Left ventricle myocardium inferior (tissue), 1 donor: ENCODE data around the gene GPR83. TPM values are rescaled to one million over a fixed set of nuclear protein-coding genes. Genes with fewer than 3 reads are reported as not detected.
A peak's percentile ranks its signal among the peaks of the same experiment; 100 is the strongest.

Source experiments
- DNase-seq: peaks from one replicate; pipeline ENCODE4 v3.0.0-alpha.2; 2020
- H3K27ac ChIP-seq: fragments of 200-600 bp; replicated peaks from 2 replicates; pipeline ENCODE4 v1.8.0; 2021
- H3K27me3 ChIP-seq: fragments of 200-600 bp; 2 replicates; pipeline ENCODE4 v1.8.0; 2021; ENCODE audit warnings: low read depth
- H3K36me3 ChIP-seq: fragments of 200-600 bp; 2 replicates; pipeline ENCODE4 v1.8.0; 2021
- H3K4me1 ChIP-seq: fragments of 200-600 bp; 2 replicates; pipeline ENCODE4 v1.8.0; 2021
- H3K4me3 ChIP-seq: fragments of 200-600 bp; 2 replicates; pipeline ENCODE4 v1.8.0; 2021; ENCODE audit warnings: mild to moderate bottlenecking, moderate library complexity
- H3K9me3 ChIP-seq: fragments of 200-600 bp; replicated peaks from 2 replicates; pipeline ENCODE4 v1.8.0; 2021
- intact Hi-C: fragments of 100-400 bp; cut with micrococcal nuclease; formaldehyde crosslinking; loops from one replicate; pipeline ENCODE4 v1.11.0; 2022
- long read RNA-seq: library from polyadenylated mRNA; unstranded; transcript quantifications from one replicate; pipeline ENCODE4 v2.0.0, GENCODE V29; 2021
- total RNA-seq: library from RNA; stranded (reverse); fragmentation: NEBNext Ultra II Directional; extraction: Animal tissue kit (Norgen Biotek cat#: 25700); gene quantifications from one replicate; pipeline ENCODE4 v1.2.1, GENCODE V29; 2021
- TF ChIP-seq, protein P1 (sequence below): fragments of 200-600 bp; IDR thresholded peaks from 2 replicates; pipeline ENCODE4 v1.8.0; 2021; ENCODE audit warnings: antibody characterized with exemption, mild to moderate bottlenecking, borderline replicate concordance
- donor health status: DM: no; HTN: yes; CAD: no; lungs with severe emphysema.

Gene GPR83
- 0.25 TPM for total RNA-seq
- long read RNA-seq, result 0 reads

DNA sequence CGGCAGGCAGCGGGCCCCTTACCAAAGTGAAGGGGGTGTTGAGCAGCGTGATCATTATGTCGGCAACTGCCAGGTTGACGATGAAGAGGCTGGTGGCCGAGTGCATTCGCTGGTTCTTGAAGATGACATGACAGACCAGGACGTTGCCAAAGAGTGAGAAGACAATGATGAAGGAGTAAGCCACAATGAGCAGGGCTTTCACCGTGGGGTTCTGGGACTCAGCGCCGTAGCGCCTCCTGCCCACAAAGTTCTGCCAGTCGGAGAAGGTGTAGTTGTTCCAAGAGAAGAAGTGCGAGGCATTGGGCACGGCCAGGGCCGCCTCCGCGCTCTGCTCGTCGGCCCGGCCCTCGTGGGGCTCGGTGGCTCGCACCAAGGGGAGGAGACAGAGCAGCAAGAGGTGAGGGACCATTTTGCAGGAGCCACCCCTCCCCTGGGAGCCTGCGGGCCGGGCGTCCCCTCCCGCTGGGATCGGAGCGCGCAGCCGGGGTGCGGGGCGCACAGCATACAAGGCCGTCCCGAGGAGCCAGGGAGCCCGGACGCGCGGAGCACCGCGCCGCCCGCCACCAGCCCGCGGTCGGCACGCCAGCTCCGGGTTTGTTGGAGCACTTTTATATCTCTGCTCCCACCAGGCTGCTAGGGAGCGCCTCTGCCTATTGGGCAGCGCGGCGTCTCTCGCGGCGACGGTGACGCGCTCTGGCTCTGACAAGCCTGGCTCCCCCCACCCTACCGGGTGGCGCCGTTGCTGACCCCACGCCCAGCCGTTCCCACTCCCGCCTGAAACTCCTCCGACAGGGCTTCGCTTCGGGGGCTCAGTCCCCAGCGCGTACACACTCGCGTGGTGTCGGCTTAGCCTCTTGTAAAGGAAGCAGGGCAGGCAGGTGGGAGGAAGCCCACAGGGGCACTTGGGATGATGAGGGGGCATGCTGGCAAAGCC, at the start of gene GPR83:
Gene GPR83 (minus strand): TSS at position 581 of the 934 bp plus-strand sequence. CDS start 172 bp downstream, at position 409.
- peak; percentile 19 for DNase-seq
- Histone ChIP-seq H3K9me3 (no peaks in the 10 kb centered on the region), H3K27me3 (peaks cover 47% of the 10 kb centered on the region), H3K36me3 (no peaks in the 10 kb centered on the region), H3K4me1 (peaks cover 13% of the 10 kb centered on the region), H3K4me3 (peak within 1 kb of the TSS; percentile 65), H3K27ac (no peak within 1 kb of the TSS)
- TF ChIP-seq, protein P1, sequence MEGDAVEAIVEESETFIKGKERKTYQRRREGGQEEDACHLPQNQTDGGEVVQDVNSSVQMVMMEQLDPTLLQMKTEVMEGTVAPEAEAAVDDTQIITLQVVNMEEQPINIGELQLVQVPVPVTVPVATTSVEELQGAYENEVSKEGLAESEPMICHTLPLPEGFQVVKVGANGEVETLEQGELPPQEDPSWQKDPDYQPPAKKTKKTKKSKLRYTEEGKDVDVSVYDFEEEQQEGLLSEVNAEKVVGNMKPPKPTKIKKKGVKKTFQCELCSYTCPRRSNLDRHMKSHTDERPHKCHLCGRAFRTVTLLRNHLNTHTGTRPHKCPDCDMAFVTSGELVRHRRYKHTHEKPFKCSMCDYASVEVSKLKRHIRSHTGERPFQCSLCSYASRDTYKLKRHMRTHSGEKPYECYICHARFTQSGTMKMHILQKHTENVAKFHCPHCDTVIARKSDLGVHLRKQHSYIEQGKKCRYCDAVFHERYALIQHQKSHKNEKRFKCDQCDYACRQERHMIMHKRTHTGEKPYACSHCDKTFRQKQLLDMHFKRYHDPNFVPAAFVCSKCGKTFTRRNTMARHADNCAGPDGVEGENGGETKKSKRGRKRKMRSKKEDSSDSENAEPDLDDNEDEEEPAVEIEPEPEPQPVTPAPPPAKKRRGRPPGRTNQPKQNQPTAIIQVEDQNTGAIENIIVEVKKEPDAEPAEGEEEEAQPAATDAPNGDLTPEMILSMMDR, result no peak
- intact Hi-C loops, result no loop called here

DNA sequence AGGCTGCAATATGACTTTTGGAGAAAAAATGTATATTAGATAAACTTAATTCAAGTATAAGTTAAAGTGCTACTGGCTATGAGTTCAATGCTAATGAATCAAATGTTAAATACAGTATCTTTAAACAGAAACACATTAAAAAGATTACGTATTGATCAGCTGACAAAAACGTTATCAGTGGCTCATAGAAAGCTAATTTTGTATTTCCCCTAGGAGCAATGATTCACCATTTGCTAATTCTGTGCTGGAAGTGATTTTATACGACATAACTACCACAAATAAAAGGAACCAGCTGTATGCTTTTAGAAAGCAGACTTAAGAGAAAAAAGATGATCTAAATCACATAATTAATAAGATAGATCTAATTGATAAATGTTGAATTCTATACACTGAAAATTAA, 48.8 kb upstream of the GPR83 start:
- no peak for DNase-seq
- H3K9me3 ChIP-seq, result no peaks in the 10 kb centered on the region
- H3K4me3 ChIP-seq, result no peak overlapping the region
- H3K4me1 ChIP-seq, result no peaks in the 10 kb centered on the region
- H3K27me3 ChIP-seq, result no peaks in the 10 kb centered on the region
- peaks cover 50% of the 10 kb centered on the region for H3K36me3 ChIP-seq
- intact Hi-C loops, result no loop called here
- TF ChIP-seq, protein P1, result no peak
- no peak overlapping the region for H3K27ac ChIP-seq

DNA sequence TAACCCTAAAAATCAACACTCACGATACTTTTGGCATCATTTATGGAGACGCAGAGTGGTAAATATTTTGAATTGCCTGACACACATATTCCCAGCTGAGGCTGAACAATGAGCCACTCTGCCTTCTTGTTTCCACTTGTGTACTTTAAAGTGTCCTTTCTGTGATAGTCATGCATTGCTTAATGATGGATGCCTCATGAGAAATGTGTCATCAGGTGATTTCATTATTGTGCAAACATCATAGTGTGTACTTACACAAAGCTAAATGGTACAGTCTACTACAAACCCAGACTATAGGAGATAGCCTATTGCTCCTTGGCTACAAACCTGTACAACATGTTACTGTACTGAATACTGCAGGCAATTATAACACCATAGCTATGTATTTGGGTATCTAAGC, 48.2 kb upstream of the GPR83 start:
- DNase-seq, result no peak
- H3K4me3 ChIP-seq, result no peak overlapping the region
- no peaks in the 10 kb centered on the region for H3K27me3 ChIP-seq
- H3K9me3 ChIP-seq, result no peaks in the 10 kb centered on the region
- no peak overlapping the region for H3K27ac ChIP-seq
- intact Hi-C loops, result no loop called here
- peaks cover 52% of the 10 kb centered on the region for H3K36me3 ChIP-seq
- no peaks in the 10 kb centered on the region for H3K4me1 ChIP-seq
- TF ChIP-seq, protein P1, result no peak

DNA sequence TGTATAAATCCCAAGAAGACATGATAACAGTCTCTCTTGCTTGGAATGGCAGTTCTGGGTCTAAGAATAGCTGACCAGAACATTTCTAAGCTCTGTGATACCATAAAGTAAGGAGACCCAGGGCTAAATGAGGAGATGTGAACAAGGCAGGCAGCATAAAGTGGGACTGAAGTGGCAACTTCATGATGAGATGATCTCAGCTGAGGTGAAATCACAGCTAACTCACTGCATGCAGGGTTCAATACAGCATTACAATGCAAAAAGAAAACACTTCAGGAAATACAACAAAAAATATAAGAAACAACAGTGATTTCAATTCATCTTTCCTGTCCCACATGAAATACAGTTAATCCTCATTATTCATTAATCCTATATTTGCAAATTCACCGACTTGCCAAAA, 47.8 kb upstream of the GPR83 start:
- no peaks in the 10 kb centered on the region for H3K27me3 ChIP-seq
- no peaks in the 10 kb centered on the region for H3K4me1 ChIP-seq
- H3K9me3 ChIP-seq, result no peaks in the 10 kb centered on the region
- TF ChIP-seq, protein P1, result no peak
- no peak for DNase-seq
- intact Hi-C loops, result no loop called here
- peaks cover 52% of the 10 kb centered on the region for H3K36me3 ChIP-seq
- no peak overlapping the region for H3K4me3 ChIP-seq
- no peak overlapping the region for H3K27ac ChIP-seq

DNA sequence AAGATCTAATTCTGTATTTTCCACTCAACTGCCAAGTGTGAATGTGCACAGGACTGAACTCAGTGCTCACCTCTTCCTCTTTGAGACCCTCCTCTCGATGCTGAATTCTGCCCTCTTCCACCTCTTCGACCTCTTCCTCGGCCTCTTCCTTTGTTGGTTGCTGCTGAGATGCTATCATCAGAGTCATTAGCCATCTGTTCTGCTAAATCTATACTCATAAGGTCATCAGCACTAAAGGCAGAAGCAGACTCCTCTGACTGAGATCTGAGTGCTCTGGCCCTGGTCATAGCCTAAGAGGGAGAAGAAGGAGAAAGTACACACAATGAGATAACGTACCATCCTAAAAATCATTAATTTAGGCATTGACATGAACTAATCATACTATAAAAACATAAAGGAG, 45.9 kb upstream of the GPR83 start:
- Histone ChIP-seq H3K4me3 (no peak overlapping the region), H3K36me3 (peaks cover 56% of the 10 kb centered on the region), H3K4me1 (no peaks in the 10 kb centered on the region), H3K27ac (no peak overlapping the region), H3K27me3 (no peaks in the 10 kb centered on the region), H3K9me3 (no peaks in the 10 kb centered on the region)
- TF ChIP-seq, protein P1, result no peak
- intact Hi-C loops, result no loop called here
- DNase-seq, result no peak
